ENCODE measurements around the gene JUNB.

JUNB gene

GRCh38 chr19:12782424-12783290 is 8.6 kb upstream of the JUNB start:
- H3K27me3 ChIP-seq (replicated peaks; ENCODE audit: control insufficient read depth, insufficient read depth, low read length): no peaks in the 10 kb centered on the region
- DNase-seq (ENCODE audit: extremely low read depth, insufficient read length): peak; percentile 93
- no peaks in the 10 kb centered on the region for H3K36me3 ChIP-seq (ENCODE audit: control insufficient read depth, insufficient read depth, low read length)
- H3K4me3 ChIP-seq (replicated peaks; ENCODE audit: low read depth, low read length): peak overlapping the region; percentile 57
- peak; percentile 14 for TF ChIP-seq CTCF (IDR thresholded peaks at IDR 0.05; ENCODE audit: insufficient read depth, low read length, poor library complexity, severe bottlenecking)

GRCh38 chr19:12783291-12783848 is 7.9 kb upstream of the JUNB start:
- no peaks in the 10 kb centered on the region for H3K36me3 ChIP-seq (ENCODE audit: control insufficient read depth, insufficient read depth, low read length)
- no peak for DNase-seq (ENCODE audit: extremely low read depth, insufficient read length)
- peak overlapping the region; percentile 57 for H3K4me3 ChIP-seq (replicated peaks; ENCODE audit: low read depth, low read length)

GRCh38 chr19:12783849-12784393 is 7.4 kb upstream of the JUNB start:
- no peak for TF ChIP-seq CTCF (IDR thresholded peaks at IDR 0.05; ENCODE audit: insufficient read depth, low read length, poor library complexity, severe bottlenecking)
- H3K27me3 ChIP-seq (replicated peaks; ENCODE audit: control insufficient read depth, insufficient read depth, low read length): no peaks in the 10 kb centered on the region
- H3K36me3 ChIP-seq (ENCODE audit: control insufficient read depth, insufficient read depth, low read length): no peaks in the 10 kb centered on the region
- DNase-seq (ENCODE audit: extremely low read depth, insufficient read length): no peak
- H3K4me3 ChIP-seq (replicated peaks; ENCODE audit: low read depth, low read length): no peak overlapping the region; the same call in 1 of the 2 replicates

More at GRCh38 chr19:12783291-12783848, 7.9 kb upstream of the JUNB start:
- H3K27me3 ChIP-seq (replicated peaks; ENCODE audit: control insufficient read depth, insufficient read depth, low read length): no peaks in the 10 kb centered on the region
- TF ChIP-seq CTCF (IDR thresholded peaks at IDR 0.05; ENCODE audit: insufficient read depth, low read length, poor library complexity, severe bottlenecking): no peak

GRCh38 chr19:12784394-12784870 is 6.9 kb upstream of the JUNB start:
- H3K36me3 ChIP-seq (ENCODE audit: control insufficient read depth, insufficient read depth, low read length): no peaks in the 10 kb centered on the region
- H3K4me3 ChIP-seq (replicated peaks; ENCODE audit: low read depth, low read length): no peak overlapping the region
- TF ChIP-seq CTCF (IDR thresholded peaks at IDR 0.05; ENCODE audit: insufficient read depth, low read length, poor library complexity, severe bottlenecking): no peak
- H3K27me3 ChIP-seq (replicated peaks; ENCODE audit: control insufficient read depth, insufficient read depth, low read length): no peaks in the 10 kb centered on the region
- no peak for DNase-seq (ENCODE audit: extremely low read depth, insufficient read length)

- TF ChIP-seq CTCF (IDR thresholded peaks at IDR 0.05; ENCODE audit: insufficient read depth, low read length, poor library complexity, severe bottlenecking): no peak
- Histone ChIP-seq H3K4me3 (replicated peaks; ENCODE audit: low read depth, low read length) (no peak overlapping the region), H3K36me3 (ENCODE audit: control insufficient read depth, insufficient read depth, low read length) (no peaks in the 10 kb centered on the region), H3K27me3 (replicated peaks; ENCODE audit: control insufficient read depth, insufficient read depth, low read length) (no peaks in the 10 kb centered on the region)
- peak; percentile 53 for DNase-seq (ENCODE audit: extremely low read depth, insufficient read length)
Measured at GRCh38 chr19:12784871-12785430, 6.3 kb upstream of the JUNB start.

All from GM06990 (cell line).